H9 (cell line): Measurements from ENCODE around the gene HEATR9. TPM values are rescaled to one million over a fixed set of nuclear protein-coding genes. Genes with fewer than 3 reads are reported as not detected.
A peak's percentile ranks its signal among the peaks of the same experiment; 100 is the strongest.

Source experiments
- DNase-seq: peaks from one replicate; pipeline ENCODE4 v3.0.0-alpha.2; 2017
- H2AFZ ChIP-seq: one replicate; pipeline ENCODE4 v1.6.1; 2013; ENCODE audit warnings: mild to moderate bottlenecking, low read length, control low read depth, moderate library complexity
- H2AK5ac ChIP-seq: 2 replicates; pipeline ENCODE4 v1.6.1; 2013; ENCODE audit warnings: low read length, control low read depth, mixed read lengths; ENCODE audit not compliant: insufficient read length
- H2BK120ac ChIP-seq: one replicate; pipeline ENCODE4 v1.6.1; 2013; ENCODE audit warnings: low read depth, mild to moderate bottlenecking, low read length, control low read depth, inconsistent platforms; ENCODE audit not compliant: poor library complexity, severe bottlenecking
- H2BK12ac ChIP-seq: 2 replicates; pipeline ENCODE4 v1.6.1; 2013; ENCODE audit warnings: low read length, control low read depth, mixed read lengths, low read depth; ENCODE audit not compliant: insufficient read length
- H2BK15ac ChIP-seq: 2 replicates; pipeline ENCODE4 v1.6.1; 2013; ENCODE audit warnings: low read depth, low read length, control low read depth
- H2BK20ac ChIP-seq: one replicate; pipeline ENCODE4 v1.6.1; 2013; ENCODE audit warnings: low read depth, mild to moderate bottlenecking, low read length, control low read depth, inconsistent platforms; ENCODE audit not compliant: poor library complexity, severe bottlenecking
- H2BK5ac ChIP-seq: 2 replicates; pipeline ENCODE4 v1.6.1; 2013; ENCODE audit warnings: low read length, control low read depth, mixed read lengths; ENCODE audit not compliant: insufficient read length
- H3K14ac ChIP-seq: 2 replicates; pipeline ENCODE4 v1.6.1; 2013; ENCODE audit warnings: low read length, control low read depth; ENCODE audit not compliant: insufficient read depth
- H3K18ac ChIP-seq: 2 replicates; pipeline ENCODE4 v1.6.1; 2013; ENCODE audit warnings: low read depth, mild to moderate bottlenecking, mixed read lengths, low read length, control low read depth; ENCODE audit not compliant: insufficient read length
- H3K23ac ChIP-seq: 2 replicates; pipeline ENCODE4 v1.6.1; 2013; ENCODE audit warnings: low read length, control low read depth, mixed read lengths, low read depth; ENCODE audit not compliant: insufficient read length
- H3K23me2 ChIP-seq: 2 replicates; pipeline ENCODE4 v1.6.1; 2013; ENCODE audit warnings: low read depth, mild to moderate bottlenecking, mixed read lengths, low read length, control low read depth; ENCODE audit not compliant: insufficient read length, poor library complexity, severe bottlenecking
- H3K27ac ChIP-seq: 2 replicates; pipeline ENCODE4 v1.5.1; 2013; ENCODE audit warnings: low read length, control low read depth, mixed read lengths, low read depth; ENCODE audit not compliant: insufficient read length
- H3K27me3 ChIP-seq: 2 replicates; pipeline ENCODE4 v1.6.1; 2013; ENCODE audit warnings: low read length, control low read depth, inconsistent platforms; ENCODE audit not compliant: insufficient read depth
- H3K4ac ChIP-seq: 2 replicates; pipeline ENCODE4 v1.6.1; 2013; ENCODE audit warnings: low read depth, mild to moderate bottlenecking, control low read depth, inconsistent platforms, low read length, moderate library complexity
- H3K4me1 ChIP-seq: 2 replicates; pipeline ENCODE4 v1.6.1; 2013; ENCODE audit warnings: low read length, control low read depth, inconsistent platforms; ENCODE audit not compliant: insufficient read depth
- H3K4me2 ChIP-seq: 2 replicates; pipeline ENCODE4 v1.6.1; 2013; ENCODE audit warnings: low read length, control low read depth, mixed read lengths; ENCODE audit not compliant: insufficient read length, insufficient read depth
- H3K56ac ChIP-seq: 2 replicates; pipeline ENCODE4 v1.6.1; 2013; ENCODE audit warnings: low read depth, mild to moderate bottlenecking, mixed read lengths, low read length, control low read depth; ENCODE audit not compliant: insufficient read length
- H3K79me1 ChIP-seq: 2 replicates; pipeline ENCODE4 v1.6.1; 2013; ENCODE audit warnings: low read depth, mild to moderate bottlenecking, moderate library complexity, low read length, control low read depth, inconsistent platforms; ENCODE audit not compliant: insufficient read depth, poor library complexity, severe bottlenecking
- H3K79me2 ChIP-seq: 2 replicates; pipeline ENCODE4 v1.6.1; 2013; ENCODE audit warnings: low read length, control low read depth, inconsistent platforms; ENCODE audit not compliant: insufficient read depth
- H3K9ac ChIP-seq: 2 replicates; pipeline ENCODE4 v1.6.1; 2013; ENCODE audit warnings: low read length, control low read depth, mixed read lengths; ENCODE audit not compliant: insufficient read length; ENCODE audit errors: extremely low read depth
- H3K9me3 ChIP-seq: one replicate; pipeline ENCODE4 v1.6.1; 2013; ENCODE audit warnings: low read depth, low read length, inconsistent platforms; ENCODE audit not compliant: control insufficient read depth
- H3T11ph ChIP-seq: one replicate; pipeline ENCODE4 v1.6.1; 2013; ENCODE audit warnings: mild to moderate bottlenecking, low read length, control low read depth, inconsistent platforms
- H4K20me1 ChIP-seq: one replicate; pipeline ENCODE4 v1.6.1; 2013; ENCODE audit not compliant: control insufficient read depth, insufficient read length, insufficient read depth
- H4K5ac ChIP-seq: 2 replicates; pipeline ENCODE4 v1.6.1; 2013; ENCODE audit warnings: low read depth, mild to moderate bottlenecking, mixed read lengths, low read length, control low read depth; ENCODE audit not compliant: insufficient read length
- H4K8ac ChIP-seq: replicated peaks from 2 replicates; pipeline ENCODE4 v1.6.1; 2013; ENCODE audit warnings: low read length, control low read depth, mixed read lengths, low read depth; ENCODE audit not compliant: insufficient read length
- H4K91ac ChIP-seq: 2 replicates; pipeline ENCODE4 v1.6.1; 2013; ENCODE audit warnings: low read depth, mild to moderate bottlenecking, moderate library complexity, mixed read lengths, low read length, control low read depth; ENCODE audit not compliant: insufficient read length
- H3K27ac Mint-ChIP-seq, 3 experiments: 2 replicates in 2 of 3; 3 replicates in 1 of 3; pipeline ENCODE4 v1.8.0; 2020 to 2021; ENCODE audit warnings: mixed read lengths in 3 of 3, mild to moderate bottlenecking in 1 of 3, moderate library complexity in 1 of 3
- H3K27me3 Mint-ChIP-seq: 2 replicates; pipeline ENCODE4 v1.8.0; 2021; ENCODE audit warnings: low read depth, mild to moderate bottlenecking, moderate library complexity, mixed read lengths
- H3K36me3 Mint-ChIP-seq, 3 experiments: 2 replicates in 2 of 3; 3 replicates in 1 of 3; pipeline ENCODE4 v1.8.0; 2020 to 2021; ENCODE audit warnings: low read depth in 3 of 3, mixed read lengths in 3 of 3; ENCODE audit not compliant: insufficient read depth in 1 of 3
- H3K4me1 Mint-ChIP-seq, 2 experiments: 2 replicates each; pipeline ENCODE4 v1.8.0; 2020; ENCODE audit warnings: mixed read lengths in 2 of 2
- H3K4me3 Mint-ChIP-seq, 2 experiments: 2 replicates in 1 of 2; 3 replicates in 1 of 2; pipeline ENCODE4 v1.8.0; 2020 to 2021; ENCODE audit warnings: mild to moderate bottlenecking in 2 of 2, mixed read lengths in 2 of 2, moderate library complexity in 1 of 2
- H3K9me3 Mint-ChIP-seq, 2 experiments: 2 replicates in 1 of 2; 3 replicates in 1 of 2; pipeline ENCODE4 v1.8.0; 2020; ENCODE audit warnings: mild to moderate bottlenecking in 2 of 2, mixed read lengths in 2 of 2, moderate library complexity in 1 of 2
- CTCF ChIP-seq: fragments of 200-600 bp; sonication (generic); conservative IDR thresholded peaks from 3 replicates; pipeline ENCODE4 v1.8.0; 2021; ENCODE audit warnings: antibody characterized with exemption, mild to moderate bottlenecking
- WGBS: extraction: QIAGEN DNeasy Blood & Tissue Kit; methylation state at CpG from one replicate; pipeline ENCODE4 v1.1.7; 2013; ENCODE audit warnings: missing lambda C conversion rate, low lambda C conversion rate, mixed read lengths; ENCODE audit not compliant: insufficient read length; ENCODE audit errors: extremely low coverage; 5-methylcytosine and 5-hydroxymethylcytosine counted together
- total RNA-seq: library from RNA; stranded (reverse); gene quantifications from 2 replicates; pipeline ENCODE4 v1.2.1, GENCODE V29; 2021

Gene HEATR9
- total RNA-seq, 1 experiment from 2014 or later, result not detected

GRCh38 chr17:35889818-35890773 lies 21.4 kb upstream of the HEATR9 start:
- WGBS, result no CpG with 5 or more reads among the region's 2 CpGs
- Mint-ChIP-seq H3K4me3 (no peak overlapping the region), H3K9me3 (no peaks in the 10 kb centered on the region), H3K36me3 (no peaks in the 10 kb centered on the region), H3K27me3 (no peaks in the 10 kb centered on the region), H3K4me1 (peaks cover 15 to 20% of the 10 kb centered on the region in 2 experiments), H3K27ac (peak overlapping the region in 2 of 3 experiments; percentile 44 to 52; a peak in 2 of 7 replicates)
- Histone ChIP-seq H3K56ac (no peak overlapping the region), H3K23ac (no peak overlapping the region), H3K9ac (no peak overlapping the region), H3K4ac (no peak overlapping the region), H2BK120ac (no peak overlapping the region), H3K79me1 (no peaks in the 10 kb centered on the region), H3K23me2 (no peaks in the 10 kb centered on the region), H4K5ac (no peak overlapping the region), H4K91ac (no peak overlapping the region), H3K27me3 (no peaks in the 10 kb centered on the region), H4K20me1 (no peaks in the 10 kb centered on the region), H2AFZ (no peak overlapping the region), H2AK5ac (no peak overlapping the region), H2BK15ac (no peak overlapping the region), H3K4me1 (peaks cover 2% of the 10 kb centered on the region; the same call in 1 of the 2 replicates), H2BK5ac (no peak overlapping the region), H4K8ac (no peak overlapping the region), H3K4me2 (no peak overlapping the region), H3K14ac (no peak overlapping the region), H2BK20ac (no peak overlapping the region), H3K9me3 (no peaks in the 10 kb centered on the region), H3K27ac (no peak overlapping the region), H3K18ac (no peak overlapping the region), H2BK12ac (no peak overlapping the region), H3K79me2 (no peaks in the 10 kb centered on the region), H3T11ph (no peak overlapping the region)
- TF ChIP-seq CTCF, result no peak
- DNase-seq, result no peak
